ENCODE results near the gene ELMO1. TPM values are rescaled to one million over a fixed set of nuclear protein-coding genes. Genes with fewer than 3 reads are reported as not detected.
A peak's percentile ranks its signal among the peaks of the same experiment; 100 is the strongest.

ELMO1 gene
- total and polyA plus RNA-seq, 2 of the 13 experiments (the other 11 are each of a cell fraction or from before 2014, with no cell fraction given) = 0.11 to 0.17 TPM

DNA sequence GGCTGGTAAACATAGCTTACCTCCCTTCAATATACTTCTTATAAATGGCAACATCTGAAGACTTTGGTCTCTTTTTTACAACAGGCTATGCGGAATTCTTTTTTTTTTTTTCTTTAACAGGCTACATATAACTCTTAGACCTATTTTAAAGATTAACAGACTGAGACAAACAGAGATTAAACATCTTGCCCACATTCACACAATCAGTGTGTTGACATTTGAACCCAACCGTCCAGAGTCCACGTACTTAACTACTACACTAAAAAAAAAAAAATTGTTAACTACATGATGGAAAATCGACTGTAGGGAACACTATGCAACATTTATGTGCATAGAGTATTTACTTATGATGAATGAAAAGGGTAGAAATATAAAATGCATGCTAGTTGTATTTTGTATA lies 298.5 kb downstream of the ELMO1 start (continued):
- TF ChIP-seq CBX5 (CRISPR knock-in tag; IDR thresholded peaks at IDR 0.05; ENCODE audit: borderline replicate concordance) = no peak
- no peak for TF ChIP-seq STAG1 (CRISPR knock-in tag; IDR thresholded peaks at IDR 0.05)
- TF ChIP-seq, protein P1, sequence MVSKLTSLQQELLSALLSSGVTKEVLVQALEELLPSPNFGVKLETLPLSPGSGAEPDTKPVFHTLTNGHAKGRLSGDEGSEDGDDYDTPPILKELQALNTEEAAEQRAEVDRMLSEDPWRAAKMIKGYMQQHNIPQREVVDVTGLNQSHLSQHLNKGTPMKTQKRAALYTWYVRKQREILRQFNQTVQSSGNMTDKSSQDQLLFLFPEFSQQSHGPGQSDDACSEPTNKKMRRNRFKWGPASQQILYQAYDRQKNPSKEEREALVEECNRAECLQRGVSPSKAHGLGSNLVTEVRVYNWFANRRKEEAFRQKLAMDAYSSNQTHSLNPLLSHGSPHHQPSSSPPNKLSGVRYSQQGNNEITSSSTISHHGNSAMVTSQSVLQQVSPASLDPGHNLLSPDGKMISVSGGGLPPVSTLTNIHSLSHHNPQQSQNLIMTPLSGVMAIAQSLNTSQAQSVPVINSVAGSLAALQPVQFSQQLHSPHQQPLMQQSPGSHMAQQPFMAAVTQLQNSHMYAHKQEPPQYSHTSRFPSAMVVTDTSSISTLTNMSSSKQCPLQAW (CRISPR knock-in tag; IDR thresholded peaks at IDR 0.05) = no peak
- no peak for TF ChIP-seq ZNF44 (CRISPR knock-in tag; IDR thresholded peaks at IDR 0.05)
- TF ChIP-seq ZUFSP (CRISPR knock-in tag; IDR thresholded peaks at IDR 0.05; ENCODE audit: borderline replicate concordance) = no peak
- TF ChIP-seq ZNF800 (CRISPR knock-in tag; IDR thresholded peaks at IDR 0.05) = no peak
- TF ChIP-seq, protein P2, sequence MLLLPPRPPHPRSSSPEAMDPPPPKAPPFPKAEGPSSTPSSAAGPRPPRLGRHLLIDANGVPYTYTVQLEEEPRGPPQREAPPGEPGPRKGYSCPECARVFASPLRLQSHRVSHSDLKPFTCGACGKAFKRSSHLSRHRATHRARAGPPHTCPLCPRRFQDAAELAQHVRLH (CRISPR knock-in tag; IDR thresholded peaks at IDR 0.05; ENCODE audit: borderline replicate concordance, low read depth) = no peak
- TF ChIP-seq PAWR (CRISPR knock-in tag; IDR thresholded peaks at IDR 0.05; ENCODE audit: borderline replicate concordance) = no peak
- no peak for TF ChIP-seq ZNF24 (IDR thresholded peaks at IDR 0.05)
- no peak for TF ChIP-seq ZNF619 (CRISPR knock-in tag; IDR thresholded peaks at IDR 0.05)
- TF ChIP-seq NR2F1 (CRISPR knock-in tag; IDR thresholded peaks at IDR 0.05) = peak in 1 of 2 experiments; percentile 33; a peak in 1 of 4 replicates
- peak; percentile 20; the same call in 1 of the 2 replicates for TF ChIP-seq ZNF652 (CRISPR knock-in tag; IDR thresholded peaks at IDR 0.05; ENCODE audit: borderline replicate concordance, low read depth)
- no peak for TF ChIP-seq FIP1L1 (IDR thresholded peaks at IDR 0.05; ENCODE audit: borderline replicate concordance, insufficient read depth, low read depth, low read length)
- no peak for TF ChIP-seq HNRNPH1 (optimal IDR thresholded peaks at IDR 0.05; ENCODE audit: low read depth, low read length)
- no peak for TF ChIP-seq SMARCC2 (IDR thresholded peaks at IDR 0.05)
- TF ChIP-seq HOXA9 (CRISPR knock-in tag; IDR thresholded peaks at IDR 0.05; ENCODE audit: borderline replicate concordance) = no peak
- TF ChIP-seq E2F5 (CRISPR knock-in tag; conservative IDR thresholded peaks at IDR 0.05) = no peak
- TF ChIP-seq ZNF547 (CRISPR knock-in tag; IDR thresholded peaks at IDR 0.05) = no peak
- no peak for TF ChIP-seq U2AF2 (IDR thresholded peaks at IDR 0.05; ENCODE audit: low read depth, low read length)
- no peak for TF ChIP-seq NCOA5 (CRISPR knock-in tag; IDR thresholded peaks at IDR 0.05)
- no peak for TF ChIP-seq SCMH1 (CRISPR knock-in tag; IDR thresholded peaks at IDR 0.05; ENCODE audit: borderline replicate concordance)

All from HepG2 (cell line).